AG08396 (cell line): Measurements from ENCODE around the gene IP6K2.
A peak's percentile ranks its signal among the peaks of the same experiment; 100 is the strongest.

ENCODE experiments used
- DNase-seq: peaks from one replicate; pipeline ENCODE4 v3.0.0; 2012; ENCODE audit warnings: low spot score, mixed read lengths

IP6K2 gene

GRCh38 chr3:48688737-48689075 is 28.3 kb downstream of the IP6K2 start:
- no peak for DNase-seq

- peak; percentile 50 for DNase-seq
These were observed 28.8 kb downstream of the IP6K2 start for GRCh38 chr3:48688032-48688736.

GRCh38 chr3:48687220-48687678 is 29.8 kb downstream of the IP6K2 start:
- DNase-seq: no peak

GRCh38 chr3:48686538-48687219 is 30.3 kb downstream of the IP6K2 start:
- no peak for DNase-seq

DNA sequence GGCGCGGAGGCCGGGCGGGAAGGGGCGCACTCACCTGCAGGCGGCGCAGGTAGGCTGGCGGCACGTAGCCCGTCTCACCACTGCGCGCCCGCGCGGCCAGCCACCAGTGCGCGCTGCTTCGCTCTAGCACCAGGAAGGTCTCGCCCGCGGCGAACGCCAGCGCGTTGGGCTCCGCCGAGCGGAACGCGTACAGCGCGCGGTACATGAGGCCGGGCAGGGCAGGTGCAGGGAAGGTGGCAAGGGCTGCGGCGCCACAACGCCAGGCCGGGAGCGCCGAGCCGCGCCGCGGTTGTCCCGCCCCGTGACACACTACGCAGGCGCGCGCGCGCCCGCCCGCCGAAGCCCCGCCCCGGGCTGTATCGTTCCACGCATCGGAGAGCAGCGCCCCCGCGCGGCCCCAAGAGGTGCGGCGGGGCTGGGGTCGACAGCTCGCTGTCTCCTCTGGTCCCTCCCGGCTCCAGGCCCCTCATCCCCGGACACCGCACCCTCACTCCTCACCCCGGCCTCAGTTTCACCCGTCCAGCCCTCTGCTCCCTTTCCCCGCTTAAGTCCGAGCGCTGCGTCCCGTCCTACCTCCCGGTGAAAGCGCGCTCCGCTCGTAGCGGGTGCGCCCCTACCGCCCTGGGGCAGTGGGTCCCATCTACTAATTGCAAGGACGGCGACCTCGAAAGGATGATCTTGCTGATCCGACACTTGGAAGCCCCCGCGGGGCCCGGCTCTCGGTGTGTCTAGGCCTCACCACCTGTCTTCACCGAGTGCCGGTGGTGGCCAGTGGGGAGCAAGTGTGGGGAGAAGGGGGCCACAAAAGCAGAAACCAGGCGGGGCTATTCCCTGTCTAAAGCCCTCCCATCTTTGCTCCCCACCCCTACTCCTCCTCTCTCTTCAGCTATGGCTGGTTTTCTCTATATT is 31.2 kb downstream of the IP6K2 start, which contains the start of gene NCKIPSD:
TSS of gene NCKIPSD (minus strand) at position 313 of the 909 bp plus-strand sequence. CDS start at position 205, 108 bp downstream.
- peak; percentile 97 for DNase-seq

DNA sequence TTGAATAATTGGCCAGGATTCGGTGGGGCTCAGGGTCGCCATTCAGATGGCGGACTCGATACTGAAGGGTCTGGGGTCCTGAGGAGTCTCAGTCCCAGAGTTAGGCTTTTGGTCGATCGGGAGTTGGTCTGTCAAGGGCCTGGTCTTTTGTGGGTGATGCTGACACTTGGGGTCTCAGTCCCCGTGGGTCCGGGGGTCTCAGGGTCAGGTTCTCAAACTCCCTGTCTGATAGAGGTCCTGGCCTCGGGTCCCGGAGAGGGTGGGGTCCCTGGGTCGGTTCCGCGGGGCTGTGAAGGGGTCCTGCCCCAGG is 31.8 kb downstream of the IP6K2 start:
- DNase-seq: no peak

DNA sequence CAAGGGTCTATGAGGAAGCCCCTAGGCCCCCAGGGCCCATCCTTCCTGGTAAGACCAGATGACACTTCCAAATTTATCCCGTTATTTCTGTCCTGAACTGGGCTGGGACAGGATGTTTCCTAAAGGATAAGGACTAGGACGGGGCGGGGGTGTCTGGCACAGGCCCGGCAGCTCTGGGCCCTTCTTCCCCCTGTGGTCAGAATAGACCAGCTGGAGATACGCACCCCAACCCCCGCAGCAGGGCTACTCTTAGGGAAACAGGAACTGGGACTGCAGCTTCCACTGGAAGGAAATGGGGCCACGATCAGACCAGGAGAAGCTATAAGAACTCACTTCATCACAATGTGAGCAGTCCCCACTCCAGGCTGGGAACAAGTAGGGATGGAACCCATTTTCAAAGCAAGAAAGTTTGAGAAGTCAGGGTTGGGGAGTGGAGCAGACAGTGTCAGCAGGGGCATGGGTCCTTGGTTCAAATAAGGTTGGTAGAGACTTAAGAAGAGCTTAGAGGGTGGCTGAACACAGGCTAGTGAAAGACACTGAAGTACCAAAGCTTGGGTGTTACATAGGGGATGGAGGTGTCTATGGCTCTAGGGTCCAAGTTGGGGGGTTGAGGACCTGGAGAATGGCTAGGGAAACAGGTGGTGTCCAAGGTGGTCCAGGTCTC is 32.4 kb downstream of the IP6K2 start:
- DNase-seq: peak; percentile 67

- DNase-seq: no peak
These were observed 33.0 kb downstream of the IP6K2 start for GRCh38 chr3:48684054-48684349.

DNA sequence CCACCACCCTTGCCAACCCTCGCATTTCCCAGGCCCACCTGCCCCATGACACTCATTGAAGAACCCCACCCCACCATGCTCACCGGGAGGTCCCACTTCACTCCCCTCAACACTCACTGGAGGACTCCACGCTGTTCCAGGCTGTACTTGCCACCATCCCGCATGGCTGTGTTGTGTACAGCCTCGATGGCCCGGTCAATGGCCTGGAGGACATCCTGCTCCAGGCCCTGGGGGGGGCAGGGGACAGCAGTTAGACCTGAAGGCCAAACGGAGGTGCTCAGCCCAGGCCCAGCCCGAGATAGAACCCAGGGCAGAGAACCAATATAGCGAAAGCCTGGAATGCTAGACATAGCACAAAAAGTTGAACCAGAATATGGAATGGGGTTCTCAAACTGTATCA is 34.2 kb downstream of the IP6K2 start:
- DNase-seq: no peak

DNA sequence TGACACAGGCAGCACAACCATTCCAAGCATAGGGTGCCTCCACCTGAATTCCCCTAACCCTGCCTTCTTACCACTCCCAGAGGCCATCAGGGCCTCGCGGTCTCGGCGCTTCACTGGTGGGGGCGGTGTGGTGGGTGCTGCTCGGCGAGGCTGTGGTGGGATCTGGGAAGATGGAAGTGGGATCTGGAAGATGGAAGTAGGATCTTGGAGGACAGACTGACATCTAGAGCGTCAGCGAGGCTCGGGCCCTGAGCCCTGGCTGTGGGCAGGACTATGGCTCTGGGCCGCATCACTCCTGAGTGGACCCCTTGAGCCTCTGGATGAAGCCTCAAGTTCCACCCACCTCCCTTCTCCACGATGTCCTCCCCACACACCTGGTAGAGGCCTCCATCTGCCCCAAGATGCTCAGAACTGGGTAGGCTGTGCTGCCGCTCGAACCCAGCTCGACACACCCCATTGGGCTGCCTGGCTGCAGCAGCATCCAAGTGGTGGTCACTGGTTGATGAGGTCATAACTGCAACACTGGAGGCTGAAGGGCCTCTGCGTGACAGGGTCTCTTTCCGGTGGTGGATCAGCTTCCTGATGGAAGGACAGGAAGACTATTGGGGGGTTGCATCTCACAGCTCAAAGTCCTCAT is 34.9 kb downstream of the IP6K2 start:
- DNase-seq: no peak

GRCh38 chr3:48681541-48681880 is 35.5 kb downstream of the IP6K2 start:
- no peak for DNase-seq

- DNase-seq: no peak
These were observed 36.0 kb downstream of the IP6K2 start for GRCh38 chr3:48680811-48681540.

DNA sequence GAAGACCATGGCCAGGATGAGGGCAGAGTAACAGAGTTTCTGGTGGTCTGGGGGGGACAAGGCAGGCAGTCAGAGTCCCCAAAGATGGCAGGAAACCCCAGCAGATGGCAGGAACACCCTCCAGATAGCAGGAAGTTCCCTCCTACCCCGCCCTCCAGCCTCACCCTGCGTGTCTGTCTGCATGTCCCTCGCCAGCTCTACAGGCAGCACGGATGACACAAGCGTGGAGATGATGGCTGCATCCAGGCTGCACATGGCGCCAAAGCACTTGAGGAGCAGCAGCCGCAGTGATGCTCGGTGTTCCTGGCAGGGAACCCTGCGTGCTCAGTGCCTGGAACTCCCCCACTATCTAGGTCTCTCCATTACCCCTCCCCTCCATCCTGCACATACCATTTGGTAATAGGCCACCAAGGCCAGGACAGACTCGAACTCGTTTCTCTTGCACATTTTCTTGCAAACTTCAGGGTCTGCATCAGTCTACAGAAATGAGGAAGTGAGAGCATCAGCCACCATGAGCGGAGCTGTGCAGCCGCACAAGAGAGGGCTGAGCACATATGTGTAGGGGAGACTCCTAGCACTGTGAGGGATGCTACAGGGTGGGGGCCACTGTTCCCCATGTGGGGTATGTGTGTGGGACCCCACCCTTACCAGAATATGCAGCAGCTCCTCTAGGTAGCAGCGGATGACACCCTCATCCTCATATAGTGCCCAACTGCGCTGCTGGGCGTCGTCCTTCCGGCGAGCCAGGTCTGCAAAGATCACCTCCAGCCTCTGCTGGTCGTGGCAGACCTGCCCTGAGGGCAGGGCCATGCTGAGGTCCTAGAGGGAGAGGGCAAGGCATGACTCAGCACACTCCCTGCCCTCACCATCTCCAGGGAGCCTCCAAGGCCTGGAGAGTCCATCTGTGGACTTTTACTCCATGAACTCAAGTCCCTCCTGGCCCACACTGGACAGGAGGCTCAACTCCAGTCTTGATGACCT is 37.3 kb downstream of the IP6K2 start:
- DNase-seq: no peak

- DNase-seq: no peak
These were observed 38.2 kb downstream of the IP6K2 start for GRCh38 chr3:48678566-48679380.

DNA sequence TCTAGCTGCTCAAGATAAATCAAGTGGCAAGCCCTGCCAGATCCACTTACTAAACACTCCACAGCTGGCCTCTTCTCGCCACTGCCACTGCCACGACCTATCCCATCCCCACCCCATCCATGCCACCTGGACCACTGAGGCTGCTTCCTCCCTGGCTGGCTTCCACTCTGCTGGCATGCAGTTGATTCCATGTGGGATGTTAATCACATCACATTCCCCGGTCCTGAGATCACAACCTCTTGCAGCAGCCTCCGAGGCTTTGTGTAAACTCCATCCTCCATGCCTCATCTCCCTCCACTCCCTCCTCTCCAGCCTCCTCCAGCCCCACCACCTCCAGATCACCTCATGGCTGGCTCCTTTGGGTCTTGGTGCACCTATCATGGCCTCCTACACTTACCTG is 39.0 kb downstream of the IP6K2 start:
- DNase-seq: peak; percentile 77

- no peak for DNase-seq
These were observed 42.5 kb downstream of the IP6K2 start for GRCh38 chr3:48674505-48674904.

DNA sequence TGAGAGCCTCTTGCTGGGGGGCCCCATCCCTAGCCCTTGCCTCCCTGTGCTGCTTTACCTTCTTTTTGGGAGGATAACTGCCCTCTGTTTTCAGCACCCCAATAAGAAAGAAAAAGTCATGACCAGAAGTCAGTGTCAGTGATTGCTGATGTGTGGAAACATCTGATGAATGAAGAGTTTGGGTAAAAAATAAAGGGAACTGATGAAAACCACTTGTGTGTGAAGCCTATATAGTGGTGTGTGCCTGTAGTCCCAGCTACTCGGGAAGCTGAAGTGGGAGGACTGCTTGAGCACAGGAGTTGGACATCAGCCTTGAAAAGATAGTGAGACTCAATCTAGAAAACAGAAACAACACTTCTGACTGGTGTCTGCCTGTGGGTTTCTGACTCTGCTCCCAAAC is 44.5 kb downstream of the IP6K2 start:
- DNase-seq: no peak

- DNase-seq: no peak
These were observed 52.1 kb downstream of the IP6K2 start for GRCh38 chr3:48664929-48665328.

DNA sequence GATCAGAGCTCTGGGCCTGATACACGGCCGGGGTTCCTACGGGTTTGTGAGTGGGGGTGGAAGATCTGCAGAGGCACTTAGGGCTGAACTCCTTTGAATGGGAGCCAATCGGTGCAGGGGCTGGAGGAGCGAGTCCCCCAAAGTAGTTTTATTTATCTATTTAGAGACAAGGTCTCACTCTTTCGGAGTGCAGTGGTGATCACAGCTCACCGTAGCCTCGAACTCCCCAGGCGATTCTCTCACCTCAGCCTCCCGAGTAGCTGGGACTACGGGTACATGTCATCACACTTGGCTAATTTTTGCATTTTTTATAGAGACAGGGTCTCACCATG is 52.7 kb downstream of the IP6K2 start:
- no peak for DNase-seq
